Measurements from ENCODE around the gene BEGAIN.

GRCh38 chr14:100503251-100503650 lies 84.0 kb downstream of the BEGAIN start:
- TF ChIP-seq CTCF (conservative IDR thresholded peaks at IDR 0.05; ENCODE audit: low read length) (no peak), EZH2phosphoT487 (IDR thresholded peaks at IDR 0.05; ENCODE audit: borderline replicate concordance, low read depth, low read length) (no peak)
